WERI-Rb-1 (cell line): ENCODE data around the gene NOX5.

ENCODE experiments used
- DNase-seq: peaks from one replicate; pipeline ENCODE4 v3.0.0-alpha.2; 2020
- H3K27ac ChIP-seq: fragments of 250-450 bp; sonication (Bioruptor Pico); 2 replicates; pipeline ENCODE4 v1.5.1; 2020; ENCODE audit warnings: mild to moderate bottlenecking, moderate library complexity
- H3K27me3 ChIP-seq: fragments of 250-450 bp; sonication (Bioruptor Pico); 2 replicates; pipeline ENCODE4 v1.5.1; 2021; ENCODE audit warnings: mild to moderate bottlenecking, low read depth, moderate library complexity; ENCODE audit not compliant: insufficient read depth, severe bottlenecking
- H3K36me3 ChIP-seq: fragments of 250-450 bp; sonication (Bioruptor Pico); 2 replicates; pipeline ENCODE4 v1.5.1; 2020; ENCODE audit warnings: mild to moderate bottlenecking, moderate library complexity
- H3K4me3 ChIP-seq: 2 replicates; pipeline ENCODE4 v1.5.1; 2011; ENCODE audit warnings: low read depth, mild to moderate bottlenecking, control low read depth, low read length
- H3K9me3 ChIP-seq: fragments of 250-450 bp; sonication (Bioruptor Pico); 2 replicates; pipeline ENCODE4 v1.5.1; 2021; ENCODE audit warnings: mild to moderate bottlenecking, moderate library complexity; ENCODE audit not compliant: severe bottlenecking
- CTCF ChIP-seq: IDR thresholded peaks from 2 replicates; pipeline ENCODE4 v1.5.1; 2011; ENCODE audit warnings: low read depth, mild to moderate bottlenecking, control low read depth, inconsistent platforms, low read length

The NOX5 gene

DNA sequence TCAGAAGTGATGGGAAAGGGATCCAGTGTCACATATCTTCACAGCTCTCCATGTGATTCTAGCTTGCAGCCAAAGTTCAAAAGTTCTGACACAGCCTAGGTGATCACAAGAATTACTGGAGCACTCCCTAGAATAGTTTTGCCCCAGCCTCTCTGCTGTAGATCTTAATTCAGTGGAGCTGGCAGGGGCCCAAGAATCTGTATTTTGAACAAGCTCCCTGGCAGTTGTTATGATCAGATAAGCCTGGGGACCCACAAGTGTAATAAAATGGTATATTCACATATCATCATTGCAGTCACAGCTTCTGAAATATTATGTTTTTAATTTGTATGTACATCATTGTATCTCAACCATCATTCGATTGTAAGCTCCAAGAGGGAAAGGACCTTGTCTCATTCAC lies 62.3 kb downstream of the NOX5 start:
- DNase-seq = no peak
- no peaks in the 10 kb centered on the region for H3K36me3 ChIP-seq
- H3K4me3 ChIP-seq = no peak overlapping the region
- H3K27ac ChIP-seq = no peak overlapping the region
- H3K27me3 ChIP-seq = no peaks in the 10 kb centered on the region
- no peak for TF ChIP-seq CTCF
- H3K9me3 ChIP-seq = no peaks in the 10 kb centered on the region

DNA sequence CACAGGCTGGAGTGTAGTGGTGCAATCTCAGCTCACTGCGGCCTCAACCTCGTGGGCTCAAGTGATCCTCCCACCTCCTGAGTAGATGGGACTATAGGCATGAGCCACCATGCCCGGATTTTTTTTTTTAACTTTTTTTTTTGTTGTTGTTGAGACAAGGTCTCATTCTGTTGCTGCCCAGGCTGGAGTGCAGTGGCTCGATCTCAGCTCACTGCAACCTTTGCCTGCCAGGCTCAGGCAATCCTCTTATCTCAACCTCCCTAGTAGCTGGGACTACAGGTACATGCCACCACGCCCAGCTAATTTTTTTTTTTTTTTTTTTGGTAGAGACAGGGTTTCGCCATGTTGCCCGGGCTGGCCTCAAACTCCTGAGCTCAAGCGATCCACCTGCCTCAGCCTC lies 64.1 kb downstream of the NOX5 start:
- Histone ChIP-seq H3K27ac (no peak overlapping the region), H3K36me3 (no peaks in the 10 kb centered on the region), H3K9me3 (no peaks in the 10 kb centered on the region), H3K4me3 (no peak overlapping the region), H3K27me3 (no peaks in the 10 kb centered on the region)
- DNase-seq = no peak
- no peak for TF ChIP-seq CTCF

GRCh38 chr15:69080295-69081248 lies 66.1 kb downstream of the NOX5 start:
- no peak for DNase-seq
- no peak for TF ChIP-seq CTCF
- H3K27ac ChIP-seq = no peak overlapping the region
- no peak overlapping the region for H3K4me3 ChIP-seq
- no peaks in the 10 kb centered on the region for H3K36me3 ChIP-seq
- no peaks in the 10 kb centered on the region for H3K9me3 ChIP-seq
- no peaks in the 10 kb centered on the region for H3K27me3 ChIP-seq

DNA sequence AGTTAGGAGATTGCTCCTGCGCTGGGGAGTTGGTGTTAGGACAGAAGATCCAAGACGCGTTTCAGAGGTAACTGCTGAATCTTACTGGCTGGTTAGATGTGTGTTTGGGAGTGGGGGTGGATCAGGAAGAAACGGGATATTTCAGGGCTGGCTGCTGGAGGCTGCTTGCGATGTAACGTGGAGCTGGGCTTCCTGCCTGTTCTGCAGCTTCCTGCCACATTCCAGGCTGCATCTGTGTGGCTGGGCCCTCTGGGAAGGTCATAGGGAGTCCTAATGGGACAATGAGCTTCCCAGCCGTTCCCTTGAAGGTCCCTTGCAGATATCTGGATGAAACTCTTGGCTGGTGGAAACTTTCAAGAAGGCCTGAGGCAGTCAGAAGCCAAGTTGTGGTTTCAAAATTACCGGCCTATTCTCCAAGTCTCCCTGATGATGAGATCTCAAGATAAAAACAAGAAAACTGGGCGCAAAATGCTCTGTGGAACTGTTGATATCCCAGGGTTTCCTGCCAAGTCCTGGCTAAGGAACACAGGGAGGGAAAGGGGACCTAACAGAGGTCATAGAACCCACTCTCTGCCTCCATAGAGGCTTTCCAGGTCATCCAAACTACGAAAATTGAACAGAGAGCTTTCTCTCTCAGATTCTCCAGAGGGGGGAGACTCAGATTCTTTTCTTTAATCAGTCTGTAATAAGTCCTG lies 67.0 kb downstream of the NOX5 start:
- DNase-seq = no peak
- Histone ChIP-seq H3K36me3 (no peaks in the 10 kb centered on the region), H3K4me3 (no peak overlapping the region), H3K27me3 (no peaks in the 10 kb centered on the region), H3K9me3 (no peaks in the 10 kb centered on the region), H3K27ac (no peak overlapping the region)
- TF ChIP-seq CTCF = no peak

DNA sequence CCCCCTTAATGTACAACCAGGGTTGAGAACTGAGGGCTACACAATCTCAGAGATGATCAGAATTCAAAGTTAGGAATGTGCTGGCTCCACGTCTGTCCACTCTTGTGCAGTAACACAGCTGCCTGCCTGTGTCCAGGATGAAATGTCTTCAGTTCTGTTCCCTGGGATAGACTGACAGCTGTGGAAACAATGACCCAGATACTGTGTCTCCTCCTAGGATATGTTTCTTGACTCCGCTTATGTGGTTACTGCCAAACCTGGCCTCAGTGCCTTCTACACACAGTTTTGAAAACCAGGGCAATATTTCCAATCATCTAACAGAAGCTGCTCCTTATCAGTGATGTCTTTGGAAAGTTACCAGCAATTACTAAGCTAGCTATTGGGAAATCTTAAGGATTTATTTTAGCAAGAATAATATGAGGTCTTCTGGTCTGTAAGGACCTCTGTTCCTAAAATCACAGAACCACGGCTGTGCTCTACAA lies 67.6 kb downstream of the NOX5 start:
- no peaks in the 10 kb centered on the region for H3K36me3 ChIP-seq
- DNase-seq = no peak
- no peaks in the 10 kb centered on the region for H3K9me3 ChIP-seq
- no peaks in the 10 kb centered on the region for H3K27me3 ChIP-seq
- no peak overlapping the region for H3K4me3 ChIP-seq
- no peak for TF ChIP-seq CTCF
- H3K27ac ChIP-seq = no peak overlapping the region
